Neural cell (in vitro differentiated cells): ENCODE measurements around the gene ZFP64. TPM values are rescaled to one million over a fixed set of nuclear protein-coding genes. Genes with fewer than 3 reads are reported as not detected.

ENCODE experiments used
- H2AFZ ChIP-seq: fragments of 200-600, 300-800 bp; sonication (generic), shearing (Covaris generic); 2 replicates; pipeline ENCODE4 v1.6.0; 2014; ENCODE audit warnings: low read depth, mild to moderate bottlenecking, antibody characterized with exemption, low read length, moderate library complexity
- H3F3A ChIP-seq: fragments of 200-600 bp; shearing (Covaris generic); 2 replicates; pipeline ENCODE4 v1.6.1; 2016; ENCODE audit warnings: mild to moderate bottlenecking, moderate library complexity, mixed read lengths, antibody characterized with exemption, low read length; ENCODE audit not compliant: insufficient read depth, poor library complexity, severe bottlenecking
- H3K27ac ChIP-seq: fragments of 200-600, 300-800 bp; sonication (generic), shearing (Covaris generic); 2 replicates; pipeline ENCODE4 v1.5.1; 2014; ENCODE audit warnings: mild to moderate bottlenecking, low read length, moderate library complexity
- H3K27me3 ChIP-seq: fragments of 300-800, 200-600 bp; sonication (generic), shearing (Covaris generic); 2 replicates; pipeline ENCODE4 v1.6.0; 2014; ENCODE audit warnings: mild to moderate bottlenecking, low read depth, low read length, moderate library complexity; ENCODE audit not compliant: insufficient read depth
- H3K36me3 ChIP-seq: fragments of 300-800, 200-600 bp; sonication (generic), shearing (Covaris generic); 2 replicates; pipeline ENCODE4 v1.5.1; 2014; ENCODE audit warnings: mild to moderate bottlenecking, antibody characterized with exemption, low read length, moderate library complexity; ENCODE audit not compliant: insufficient read depth
- H3K4me2 ChIP-seq: fragments of 300-800, 200-600 bp; sonication (generic), shearing (Covaris generic); 2 replicates; pipeline ENCODE4 v1.6.0; 2014; ENCODE audit warnings: mild to moderate bottlenecking, low read length
- H3K4me3 ChIP-seq: fragments of 300-800, 200-600 bp; sonication (generic), shearing (Covaris generic); 2 replicates; pipeline ENCODE4 v1.5.1; 2014; ENCODE audit warnings: mild to moderate bottlenecking, low read length, moderate library complexity
- H3K79me2 ChIP-seq: fragments of 200-600 bp; shearing (Covaris generic); replicated peaks from 2 replicates; pipeline ENCODE4 v1.6.0; 2014; ENCODE audit warnings: mild to moderate bottlenecking, low read length, moderate library complexity; ENCODE audit not compliant: insufficient read depth
- H3K9ac ChIP-seq: fragments of 300-800, 200-600 bp; sonication (generic), shearing (Covaris generic); 2 replicates; pipeline ENCODE4 v1.6.1; 2016; ENCODE audit warnings: mild to moderate bottlenecking, low read length, mixed read lengths
- H3K9me2 ChIP-seq: fragments of 200-600 bp; shearing (Covaris generic); 2 replicates; pipeline ENCODE4 v1.6.1; 2016; ENCODE audit warnings: mild to moderate bottlenecking, low read length, mixed read lengths; ENCODE audit not compliant: insufficient read depth
- H3K9me3 ChIP-seq: fragments of 200-600, 300-800 bp; sonication (generic), shearing (Covaris generic); 2 replicates; pipeline ENCODE4 v1.6.1; 2016; ENCODE audit warnings: mild to moderate bottlenecking, mixed run types, low read length, moderate library complexity, mixed read lengths
- H4K20me1 ChIP-seq: fragments of 200-600 bp; shearing (Covaris generic); 2 replicates; pipeline ENCODE4 v1.6.1; 2016; ENCODE audit warnings: mild to moderate bottlenecking, mixed run types; ENCODE audit not compliant: insufficient read depth
- EP300 ChIP-seq: fragments of 450-650 bp; conservative IDR thresholded peaks from 2 replicates; pipeline ENCODE4 v1.6.1; 2014; ENCODE audit warnings: antibody characterized with exemption, mild to moderate bottlenecking, moderate library complexity; ENCODE audit not compliant: poor library complexity, severe bottlenecking
- EZH2 ChIP-seq: fragments of 200-600, 300-800 bp; shearing (Covaris generic), sonication (generic); IDR thresholded peaks from 2 replicates; pipeline ENCODE4 v1.6.1; 2014; ENCODE audit warnings: antibody characterized with exemption, low read length, borderline replicate concordance, mild to moderate bottlenecking; ENCODE audit not compliant: insufficient read depth, poor library complexity, severe bottlenecking
- MXI1 ChIP-seq: fragments of 450-650 bp; conservative IDR thresholded peaks from 2 replicates; pipeline ENCODE4 v1.6.1; 2014; ENCODE audit warnings: antibody characterized with exemption, mild to moderate bottlenecking; ENCODE audit not compliant: poor library complexity, severe bottlenecking
- POLR2AphosphoS5 ChIP-seq: IDR thresholded peaks from 2 replicates; pipeline ENCODE4 v1.6.1; 2012
- RAD21 ChIP-seq: fragments of 450-650 bp; conservative IDR thresholded peaks from 2 replicates; pipeline ENCODE4 v1.6.1; 2014; ENCODE audit warnings: antibody characterized with exemption, mild to moderate bottlenecking, moderate library complexity
- REST ChIP-seq: IDR thresholded peaks from 2 replicates; pipeline ENCODE4 v1.6.1; 2012; ENCODE audit warnings: borderline replicate concordance
- SMC3 ChIP-seq: fragments of 450-650 bp; conservative IDR thresholded peaks from 2 replicates; pipeline ENCODE4 v1.6.1; 2014; ENCODE audit warnings: antibody characterized with exemption, mild to moderate bottlenecking, moderate library complexity; ENCODE audit not compliant: poor library complexity
- TAF1 ChIP-seq: IDR thresholded peaks from 2 replicates; pipeline ENCODE4 v1.6.1; 2012; ENCODE audit warnings: low read depth
- polyA plus RNA-seq: library from polyadenylated mRNA; depleted of rRNA; stranded (reverse); fragments of >200 nt; gene quantifications from 2 replicates; pipeline ENCODE4 v1.2.3, GENCODE V29; 2014
- TF ChIP-seq, protein P1 (sequence below): fragments of 450-650 bp; IDR thresholded peaks from 2 replicates; pipeline ENCODE4 v1.5.1; 2014; ENCODE audit warnings: antibody characterized with exemption, mild to moderate bottlenecking, moderate library complexity; ENCODE audit not compliant: poor library complexity, severe bottlenecking

ZFP64 gene
- polyA plus RNA-seq, 1 donor from 2014 or later: 4.7 TPM

DNA sequence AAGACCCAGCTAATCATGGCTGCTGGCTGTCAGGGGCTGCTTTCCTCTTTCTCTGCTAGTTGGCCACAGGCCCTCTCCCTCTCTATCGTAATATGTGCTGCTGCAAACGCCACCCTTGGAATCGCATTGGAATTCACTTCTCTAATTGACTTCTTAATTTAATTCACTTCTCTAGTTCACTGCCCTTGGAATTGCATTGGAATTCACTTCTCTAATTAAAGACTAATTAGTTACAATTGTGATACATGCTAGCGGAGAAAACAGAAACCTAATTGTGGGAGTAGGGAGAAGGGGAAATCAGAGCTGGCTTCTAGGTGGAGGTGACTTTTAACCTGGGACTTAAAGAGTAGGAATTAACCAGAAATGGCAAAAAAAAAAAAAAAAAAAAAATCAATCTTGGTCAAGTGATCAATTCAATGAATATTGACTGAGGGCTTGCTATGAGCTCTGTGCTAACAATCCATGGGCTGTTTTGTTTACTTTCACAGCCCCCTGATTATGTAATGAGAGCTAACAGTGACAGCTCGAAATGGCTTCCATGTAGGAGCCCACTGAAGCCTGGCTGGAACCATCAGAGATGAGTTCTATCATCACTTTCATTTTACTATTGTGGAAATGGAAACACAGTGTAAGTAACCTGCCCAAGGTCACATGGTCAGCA is 11.3 kb downstream of the ZFP64 start:
- Histone ChIP-seq H3F3A (no peaks in the 10 kb centered on the region), H3K36me3 (no peaks in the 10 kb centered on the region), H2AFZ (no peak overlapping the region), H3K27ac (no peak overlapping the region), H3K27me3 (no peaks in the 10 kb centered on the region), H3K9me2 (no peaks in the 10 kb centered on the region), H3K4me3 (no peak overlapping the region), H3K79me2 (no peaks in the 10 kb centered on the region), H3K9me3 (no peaks in the 10 kb centered on the region), H3K4me2 (no peak overlapping the region), H4K20me1 (no peaks in the 10 kb centered on the region), H3K9ac (no peak overlapping the region)
- TF ChIP-seq MXI1 (no peak), TAF1 (no peak)
- TF ChIP-seq, protein P1, sequence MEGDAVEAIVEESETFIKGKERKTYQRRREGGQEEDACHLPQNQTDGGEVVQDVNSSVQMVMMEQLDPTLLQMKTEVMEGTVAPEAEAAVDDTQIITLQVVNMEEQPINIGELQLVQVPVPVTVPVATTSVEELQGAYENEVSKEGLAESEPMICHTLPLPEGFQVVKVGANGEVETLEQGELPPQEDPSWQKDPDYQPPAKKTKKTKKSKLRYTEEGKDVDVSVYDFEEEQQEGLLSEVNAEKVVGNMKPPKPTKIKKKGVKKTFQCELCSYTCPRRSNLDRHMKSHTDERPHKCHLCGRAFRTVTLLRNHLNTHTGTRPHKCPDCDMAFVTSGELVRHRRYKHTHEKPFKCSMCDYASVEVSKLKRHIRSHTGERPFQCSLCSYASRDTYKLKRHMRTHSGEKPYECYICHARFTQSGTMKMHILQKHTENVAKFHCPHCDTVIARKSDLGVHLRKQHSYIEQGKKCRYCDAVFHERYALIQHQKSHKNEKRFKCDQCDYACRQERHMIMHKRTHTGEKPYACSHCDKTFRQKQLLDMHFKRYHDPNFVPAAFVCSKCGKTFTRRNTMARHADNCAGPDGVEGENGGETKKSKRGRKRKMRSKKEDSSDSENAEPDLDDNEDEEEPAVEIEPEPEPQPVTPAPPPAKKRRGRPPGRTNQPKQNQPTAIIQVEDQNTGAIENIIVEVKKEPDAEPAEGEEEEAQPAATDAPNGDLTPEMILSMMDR: no peak

- H3K4me2 ChIP-seq: no peak overlapping the region
- no peaks in the 10 kb centered on the region for H4K20me1 ChIP-seq
- H3K36me3 ChIP-seq: no peaks in the 10 kb centered on the region
- H3K4me3 ChIP-seq: no peak overlapping the region
- no peaks in the 10 kb centered on the region for H3K79me2 ChIP-seq
- H3K27ac ChIP-seq: no peak overlapping the region
- H3K9me2 ChIP-seq: no peaks in the 10 kb centered on the region
- H3K9me3 ChIP-seq: no peaks in the 10 kb centered on the region
- no peaks in the 10 kb centered on the region for H3F3A ChIP-seq
- no peak for TF ChIP-seq SMC3
- TF ChIP-seq TAF1: no peak
- no peak for TF ChIP-seq RAD21
- TF ChIP-seq EZH2: no peak
- TF ChIP-seq, protein P1: no peak
- no peak for TF ChIP-seq EP300
- TF ChIP-seq POLR2AphosphoS5: no peak
- no peak for TF ChIP-seq REST
- TF ChIP-seq MXI1: no peak
- H2AFZ ChIP-seq: no peak overlapping the region
- H3K27me3 ChIP-seq: no peaks in the 10 kb centered on the region
- H3K9ac ChIP-seq: no peak overlapping the region
These were observed 12.0 kb downstream of the ZFP64 start for GRCh38 chr20:52179331-52180179.
